Erythroblast (primary cell): Measurements from ENCODE around the gene NFASC.

Experiments used
- GATA1 ChIP-seq: IDR thresholded peaks from 2 replicates; pipeline ENCODE4 v1.6.1; 2011; ENCODE audit warnings: low read depth, mild to moderate bottlenecking, control low read depth, low read length, moderate library complexity
- POLR2A ChIP-seq: IDR thresholded peaks from 2 replicates; pipeline ENCODE4 v1.6.1; 2011; ENCODE audit warnings: mild to moderate bottlenecking, low read length

- TF ChIP-seq POLR2A (no peak), GATA1 (no peak)
Observed at GRCh38 chr1:205015241-205015640, 144.6 kb downstream of the NFASC start.
